ENCODE data around the gene RBM20.

DNA sequence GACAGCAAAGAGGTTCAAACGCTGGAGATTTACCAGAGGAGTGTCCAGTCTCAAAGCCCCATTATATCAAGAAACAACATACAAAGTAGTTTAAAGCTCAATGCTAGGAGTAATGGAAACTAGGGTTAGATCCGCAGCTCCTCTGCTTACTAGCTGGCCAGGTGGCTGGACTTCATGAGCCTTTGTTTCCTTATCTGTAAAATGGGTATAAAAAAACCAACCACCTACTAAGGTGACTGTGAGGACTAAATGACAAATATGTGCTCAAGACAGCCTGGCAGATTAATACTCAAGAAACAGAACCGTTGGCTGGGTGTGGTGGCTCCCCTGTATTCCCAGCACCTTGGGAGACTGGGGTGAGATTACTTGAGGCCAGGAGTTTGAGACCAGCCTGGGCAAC lies 5.8 kb upstream of the RBM20 start:
- TF ChIP-seq YY1 (IDR thresholded peaks at IDR 0.05; ENCODE audit: insufficient read depth, insufficient read length): no peak
- TF ChIP-seq ZNF274 (IDR thresholded peaks at IDR 0.05; ENCODE audit: low read depth, low read length): no peak

All from NT2/D1 (cell line).